Kasumi-1 (cell line): Measurements from ENCODE around the gene SNCB.

ENCODE experiments used
- DNase-seq, 2 experiments: peaks; one replicate each; lab custom pipeline; 2025; lab: John Stamatoyannopoulos, UW

SNCB gene

GRCh38 chr5:176629853-176630680 is at the start of gene SNCB, which contains the start of gene EIF4E1B:
SNCB (minus strand) TSS chr5:176630534; CDS start chr5:176629654, 880 bp downstream.
EIF4E1B (plus strand) TSS chr5:176630675; CDS start chr5:176642788, 12,113 bp downstream.
- peak; percentile 15 to 28 for DNase-seq

- no peak for DNase-seq
Measured at GRCh38 chr5:176679365-176680225, 49.3 kb upstream of the SNCB start.

- DNase-seq, result no peak
Measured at GRCh38 chr5:176678584-176678983, 48.2 kb upstream of the SNCB start.

- no peak for DNase-seq
Measured at GRCh38 chr5:176677209-176677939, 47.0 kb upstream of the SNCB start.

GRCh38 chr5:176676361-176676824 is 46.1 kb upstream of the SNCB start:
- DNase-seq, result no peak

- peak; percentile 5 to 32 for DNase-seq
Measured at GRCh38 chr5:176675676-176676360, 45.5 kb upstream of the SNCB start.

GRCh38 chr5:176674799-176675198 is 44.5 kb upstream of the SNCB start:
- DNase-seq, result no peak

GRCh38 chr5:176673651-176674583 is 43.6 kb upstream of the SNCB start:
- no peak for DNase-seq

GRCh38 chr5:176671890-176672747 is 41.8 kb upstream of the SNCB start:
- no peak for DNase-seq

- no peak for DNase-seq
Measured at GRCh38 chr5:176671399-176671798, 41.1 kb upstream of the SNCB start.

- no peak for DNase-seq
Measured at GRCh38 chr5:176670449-176670848, 40.1 kb upstream of the SNCB start.

- peak; percentile 1 to 15 for DNase-seq
Measured at GRCh38 chr5:176667637-176668036, 37.3 kb upstream of the SNCB start.

GRCh38 chr5:176665517-176665916 is 35.2 kb upstream of the SNCB start:
- DNase-seq, result no peak

- DNase-seq, result no peak
Measured at GRCh38 chr5:176664886-176665285, 34.6 kb upstream of the SNCB start.

- no peak for DNase-seq
Measured at GRCh38 chr5:176664479-176664878, 34.1 kb upstream of the SNCB start.

GRCh38 chr5:176663566-176663965 is 33.2 kb upstream of the SNCB start:
- DNase-seq, result no peak

- no peak for DNase-seq
Measured at GRCh38 chr5:176662371-176663333, 32.3 kb upstream of the SNCB start.

GRCh38 chr5:176661676-176662075 is 31.3 kb upstream of the SNCB start:
- no peak for DNase-seq
